ENCODE data around the gene MS4A15.
"Not testable (repeated sequence)": the region's sequence is repeated elsewhere in the genome, so short reads cannot be mapped to it uniquely, and the experiment has no call there.

The MS4A15 gene

GRCh38 chr11:60756307-60757032, at the start of gene MS4A15:
MS4A15 (plus strand) TSS chr11:60756867; CDS start chr11:60763734, 6,867 bp downstream.
- no peak within 1 kb of the TSS for H3K4me3 Mint-ChIP-seq
- intact Hi-C loops (cut with micrococcal nuclease) = no loop called here
- H3K27ac Mint-ChIP-seq = no peak within 1 kb of the TSS
- H3K36me3 Mint-ChIP-seq (ENCODE audit: low read depth) = no peaks in the 10 kb centered on the region
- H3K9me3 Mint-ChIP-seq = no peaks in the 10 kb centered on the region
- peaks cover 16% of the 10 kb centered on the region for H3K4me1 Mint-ChIP-seq (ENCODE audit: low read depth)
- peaks cover 64% of the 10 kb centered on the region for H3K27me3 Mint-ChIP-seq

- Mint-ChIP-seq H3K9me3 (no peaks in the 10 kb centered on the region), H3K27ac (no peak overlapping the region), H3K4me3 (no peak overlapping the region), H3K27me3 (no peaks in the 10 kb centered on the region), H3K36me3 (ENCODE audit: low read depth) (no peaks in the 10 kb centered on the region), H3K4me1 (ENCODE audit: low read depth) (no peaks in the 10 kb centered on the region)
- intact Hi-C loops (cut with micrococcal nuclease) = no loop called here
These were observed 49.7 kb upstream of the MS4A15 start for GRCh38 chr11:60706931-60707330.

GRCh38 chr11:60710482-60710881, 46.2 kb upstream of the MS4A15 start:
- peaks cover 1% of the 10 kb centered on the region for H3K27me3 Mint-ChIP-seq
- H3K27ac Mint-ChIP-seq = no peak overlapping the region
- H3K36me3 Mint-ChIP-seq (ENCODE audit: low read depth) = no peaks in the 10 kb centered on the region
- H3K9me3 Mint-ChIP-seq = no peaks in the 10 kb centered on the region
- no peaks in the 10 kb centered on the region for H3K4me1 Mint-ChIP-seq (ENCODE audit: low read depth)
- H3K4me3 Mint-ChIP-seq = no peak overlapping the region
- intact Hi-C loops (cut with micrococcal nuclease) = no loop called here

- Mint-ChIP-seq H3K9me3 (no peaks in the 10 kb centered on the region), H3K4me3 (no peak overlapping the region), H3K36me3 (ENCODE audit: low read depth) (no peaks in the 10 kb centered on the region), H3K27me3 (peaks cover 4% of the 10 kb centered on the region), H3K27ac (no peak overlapping the region), H3K4me1 (ENCODE audit: low read depth) (no peaks in the 10 kb centered on the region)
- intact Hi-C loops (cut with micrococcal nuclease) = no loop called here
These were observed 45.4 kb upstream of the MS4A15 start for GRCh38 chr11:60711276-60711675.

GRCh38 chr11:60713423-60713822, 43.2 kb upstream of the MS4A15 start:
- intact Hi-C loops (cut with micrococcal nuclease); H3K9me3 Mint-ChIP-seq; H3K4me1 Mint-ChIP-seq (ENCODE audit: low read depth); H3K27ac Mint-ChIP-seq; H3K27me3 Mint-ChIP-seq; H3K36me3 Mint-ChIP-seq (ENCODE audit: low read depth); H3K4me3 Mint-ChIP-seq: not testable (repeated sequence)

- no peaks in the 10 kb centered on the region for H3K36me3 Mint-ChIP-seq (ENCODE audit: low read depth)
- H3K27me3 Mint-ChIP-seq = peaks cover 9% of the 10 kb centered on the region
- intact Hi-C loops (cut with micrococcal nuclease) = no loop called here
- no peaks in the 10 kb centered on the region for H3K4me1 Mint-ChIP-seq (ENCODE audit: low read depth)
- no peak overlapping the region for H3K27ac Mint-ChIP-seq
- H3K4me3 Mint-ChIP-seq = no peak overlapping the region
- H3K9me3 Mint-ChIP-seq = no peaks in the 10 kb centered on the region
These were observed 38.7 kb upstream of the MS4A15 start for GRCh38 chr11:60717956-60718355.

- no peaks in the 10 kb centered on the region for H3K4me1 Mint-ChIP-seq (ENCODE audit: low read depth)
- H3K27ac Mint-ChIP-seq = no peak overlapping the region
- peaks cover 9% of the 10 kb centered on the region for H3K27me3 Mint-ChIP-seq
- intact Hi-C loops (cut with micrococcal nuclease) = no loop called here
- no peaks in the 10 kb centered on the region for H3K9me3 Mint-ChIP-seq
- H3K36me3 Mint-ChIP-seq (ENCODE audit: low read depth) = no peaks in the 10 kb centered on the region
- H3K4me3 Mint-ChIP-seq = no peak overlapping the region
These were observed 37.9 kb upstream of the MS4A15 start for GRCh38 chr11:60718524-60719316.

GRCh38 chr11:60719391-60719790, 37.3 kb upstream of the MS4A15 start:
- Mint-ChIP-seq H3K27me3 (peaks cover 9% of the 10 kb centered on the region), H3K36me3 (ENCODE audit: low read depth) (no peaks in the 10 kb centered on the region), H3K4me3 (no peak overlapping the region), H3K9me3 (no peaks in the 10 kb centered on the region), H3K27ac (no peak overlapping the region), H3K4me1 (ENCODE audit: low read depth) (no peaks in the 10 kb centered on the region)
- intact Hi-C loops (cut with micrococcal nuclease) = no loop called here

GRCh38 chr11:60720460-60720859, 36.2 kb upstream of the MS4A15 start:
- H3K9me3 Mint-ChIP-seq = no peaks in the 10 kb centered on the region
- peaks cover 13% of the 10 kb centered on the region for H3K27me3 Mint-ChIP-seq
- no peaks in the 10 kb centered on the region for H3K36me3 Mint-ChIP-seq (ENCODE audit: low read depth)
- H3K27ac Mint-ChIP-seq = no peak overlapping the region
- H3K4me3 Mint-ChIP-seq = no peak overlapping the region
- intact Hi-C loops (cut with micrococcal nuclease) = no loop called here
- H3K4me1 Mint-ChIP-seq (ENCODE audit: low read depth) = no peaks in the 10 kb centered on the region

- H3K4me1 Mint-ChIP-seq (ENCODE audit: low read depth) = no peaks in the 10 kb centered on the region
- no peak within 1 kb of the TSS for H3K4me3 Mint-ChIP-seq
- peaks cover 14% of the 10 kb centered on the region for H3K27me3 Mint-ChIP-seq
- no peaks in the 10 kb centered on the region for H3K9me3 Mint-ChIP-seq
- intact Hi-C loops (cut with micrococcal nuclease) = no loop called here
- H3K27ac Mint-ChIP-seq = no peak within 1 kb of the TSS
- H3K36me3 Mint-ChIP-seq (ENCODE audit: low read depth) = no peaks in the 10 kb centered on the region
These were observed 32.2 kb upstream of the MS4A15 start, which contains the start of gene MS4A18 for GRCh38 chr11:60724420-60724819. MS4A18 (plus strand) TSS chr11:60724720.

- H3K9me3 Mint-ChIP-seq = no peaks in the 10 kb centered on the region
- H3K27me3 Mint-ChIP-seq = peaks cover 17% of the 10 kb centered on the region
- H3K36me3 Mint-ChIP-seq (ENCODE audit: low read depth) = no peaks in the 10 kb centered on the region
- H3K27ac Mint-ChIP-seq = no peak overlapping the region
- no peaks in the 10 kb centered on the region for H3K4me1 Mint-ChIP-seq (ENCODE audit: low read depth)
- intact Hi-C loops (cut with micrococcal nuclease) = no loop called here
- H3K4me3 Mint-ChIP-seq = no peak overlapping the region
These were observed 31.1 kb upstream of the MS4A15 start for GRCh38 chr11:60725592-60725991.

- Mint-ChIP-seq H3K27me3 (peaks cover 14% of the 10 kb centered on the region), H3K4me1 (ENCODE audit: low read depth) (no peaks in the 10 kb centered on the region), H3K4me3 (no peak overlapping the region), H3K9me3 (no peaks in the 10 kb centered on the region), H3K27ac (no peak overlapping the region), H3K36me3 (ENCODE audit: low read depth) (no peaks in the 10 kb centered on the region)
- intact Hi-C loops (cut with micrococcal nuclease) = no loop called here
These were observed 25.1 kb upstream of the MS4A15 start for GRCh38 chr11:60731586-60731985.

GRCh38 chr11:60734279-60734678, 22.4 kb upstream of the MS4A15 start:
- Mint-ChIP-seq H3K27me3 (peaks cover 13% of the 10 kb centered on the region), H3K4me1 (ENCODE audit: low read depth) (no peaks in the 10 kb centered on the region), H3K27ac (no peak overlapping the region), H3K4me3 (no peak overlapping the region), H3K9me3 (no peaks in the 10 kb centered on the region), H3K36me3 (ENCODE audit: low read depth) (no peaks in the 10 kb centered on the region)
- intact Hi-C loops (cut with micrococcal nuclease) = no loop called here

- intact Hi-C loops (cut with micrococcal nuclease) = no loop called here
- H3K27ac Mint-ChIP-seq = no peak overlapping the region
- no peaks in the 10 kb centered on the region for H3K9me3 Mint-ChIP-seq
- H3K4me3 Mint-ChIP-seq = no peak overlapping the region
- H3K36me3 Mint-ChIP-seq (ENCODE audit: low read depth) = no peaks in the 10 kb centered on the region
- H3K27me3 Mint-ChIP-seq = peaks cover 10% of the 10 kb centered on the region
- no peaks in the 10 kb centered on the region for H3K4me1 Mint-ChIP-seq (ENCODE audit: low read depth)
These were observed 17.6 kb upstream of the MS4A15 start for GRCh38 chr11:60739114-60739513.

Measured in dendritic cell treated with granulocyte-macrophage colony-stimulating factor and Interleukin-4, amounts not matched to agents 40 ng/mL and 50 ng/mL, for 4 days (primary cell).